H1 (cell line): ENCODE measurements around the gene CIPC. TPM values are rescaled to one million over a fixed set of nuclear protein-coding genes. Genes with fewer than 3 reads are reported as not detected.

Experiments used
- EGR1 ChIP-seq: IDR thresholded peaks from 2 replicates; pipeline ENCODE4 v1.6.1; 2011; ENCODE audit warnings: low read depth, low read length, borderline replicate concordance
- RBBP5 ChIP-seq: IDR thresholded peaks from 2 replicates; pipeline ENCODE4 v1.7.1; 2012; ENCODE audit warnings: low read depth, mild to moderate bottlenecking, inconsistent platforms, low read length, moderate library complexity, borderline replicate concordance
- SIN3A ChIP-seq, 2 experiments: IDR thresholded peaks in 1 of 2; conservative IDR thresholded peaks in 1 of 2; 2 replicates each; pipeline ENCODE4 v1.6.1; 2011 to 2012; ENCODE audit warnings: low read length in 2 of 2, improper control_type of control experiment in 1 of 2, low read depth in 1 of 2, mild to moderate bottlenecking in 1 of 2
- TEAD4 ChIP-seq: IDR thresholded peaks from 2 replicates; pipeline ENCODE4 v1.6.1; 2012; ENCODE audit warnings: low read depth, low read length, inconsistent platforms, mixed read lengths
- polyA plus RNA-seq, 7 experiments: library from polyadenylated mRNA; depleted of rRNA in 3 of 7; stranded (reverse) in 5 of 7; unstranded in 2 of 7; fragments of >200 nt in 5 of 7; fragments of 200-250 nt in 2 of 7; gene quantifications; 1 replicate in 5 of 7; 2 replicates in 1 of 7; 4 replicates in 1 of 7; pipeline versions ENCODE4 v1.2.1 to v1.2.3, GENCODE V29; 2011 to 2013; ENCODE audit warnings: missing spikeins in 2 of 7, mixed read lengths in 2 of 7
- total RNA-seq: library from RNA; stranded (reverse); fragmentation: NEBNext Ultra II Directional; extraction: Animal tissue kit (Norgen Biotek cat#: 25700); gene quantifications from 2 replicates; pipeline ENCODE4 v1.2.1, GENCODE V29; 2021
- TF ChIP-seq, protein P1 (sequence below): fragments of 300-600 bp; sonication (generic); IDR thresholded peaks from 2 replicates; pipeline ENCODE4 v1.7.1; 2012; ENCODE audit warnings: low read length, moderate library complexity, mild to moderate bottlenecking, inconsistent platforms; ENCODE audit not compliant: insufficient replicate concordance
- TF ChIP-seq, protein P2 (sequence below), 3 experiments: IDR thresholded peaks; 1 replicate in 2 of 3; 2 replicates in 1 of 3; pipeline versions ENCODE4 v1.5.1 to v1.6.1; 2011; ENCODE audit warnings: low read length in 3 of 3, mild to moderate bottlenecking in 3 of 3, inconsistent platforms in 2 of 3, low read depth in 1 of 3, moderate library complexity in 1 of 3; ENCODE audit not compliant: insufficient read depth in 1 of 3; ENCODE audit errors: control extremely low read depth in 1 of 3

The CIPC gene
- total and polyA plus RNA-seq, 2 of the 8 experiments (the other 6 are each of a cell fraction or from before 2014, with no cell fraction given), result 13.9 to 32.7 TPM

DNA sequence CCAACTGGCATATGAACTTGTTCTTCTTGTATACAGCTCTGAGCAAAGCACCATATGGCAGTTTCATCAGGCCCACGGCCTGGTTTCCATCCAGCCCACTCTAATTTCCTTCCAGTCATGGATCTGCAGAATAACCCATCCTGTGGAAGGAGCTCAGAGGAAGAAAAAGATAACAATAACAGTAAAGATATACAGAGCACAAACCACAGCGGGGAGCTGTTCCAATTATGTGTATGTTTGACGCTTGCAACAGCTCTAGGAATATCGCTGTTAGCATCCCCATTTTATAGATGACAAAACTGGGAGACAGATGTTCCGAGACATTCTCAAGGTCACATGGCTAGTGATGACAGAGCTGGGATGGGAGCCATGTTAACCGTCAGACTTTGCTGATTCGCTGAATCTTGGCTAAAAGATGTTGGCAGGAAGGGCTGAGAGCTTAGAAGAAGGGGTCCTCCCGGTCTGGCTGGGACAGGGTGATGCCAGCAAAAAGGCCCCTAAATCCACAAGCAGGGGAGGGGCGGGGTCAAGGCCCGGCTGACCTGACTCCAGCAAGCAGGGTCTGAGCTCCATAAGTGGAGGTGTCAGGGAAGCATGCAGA, 34.4 kb upstream of the CIPC start (continued):
- TF ChIP-seq, protein P1, sequence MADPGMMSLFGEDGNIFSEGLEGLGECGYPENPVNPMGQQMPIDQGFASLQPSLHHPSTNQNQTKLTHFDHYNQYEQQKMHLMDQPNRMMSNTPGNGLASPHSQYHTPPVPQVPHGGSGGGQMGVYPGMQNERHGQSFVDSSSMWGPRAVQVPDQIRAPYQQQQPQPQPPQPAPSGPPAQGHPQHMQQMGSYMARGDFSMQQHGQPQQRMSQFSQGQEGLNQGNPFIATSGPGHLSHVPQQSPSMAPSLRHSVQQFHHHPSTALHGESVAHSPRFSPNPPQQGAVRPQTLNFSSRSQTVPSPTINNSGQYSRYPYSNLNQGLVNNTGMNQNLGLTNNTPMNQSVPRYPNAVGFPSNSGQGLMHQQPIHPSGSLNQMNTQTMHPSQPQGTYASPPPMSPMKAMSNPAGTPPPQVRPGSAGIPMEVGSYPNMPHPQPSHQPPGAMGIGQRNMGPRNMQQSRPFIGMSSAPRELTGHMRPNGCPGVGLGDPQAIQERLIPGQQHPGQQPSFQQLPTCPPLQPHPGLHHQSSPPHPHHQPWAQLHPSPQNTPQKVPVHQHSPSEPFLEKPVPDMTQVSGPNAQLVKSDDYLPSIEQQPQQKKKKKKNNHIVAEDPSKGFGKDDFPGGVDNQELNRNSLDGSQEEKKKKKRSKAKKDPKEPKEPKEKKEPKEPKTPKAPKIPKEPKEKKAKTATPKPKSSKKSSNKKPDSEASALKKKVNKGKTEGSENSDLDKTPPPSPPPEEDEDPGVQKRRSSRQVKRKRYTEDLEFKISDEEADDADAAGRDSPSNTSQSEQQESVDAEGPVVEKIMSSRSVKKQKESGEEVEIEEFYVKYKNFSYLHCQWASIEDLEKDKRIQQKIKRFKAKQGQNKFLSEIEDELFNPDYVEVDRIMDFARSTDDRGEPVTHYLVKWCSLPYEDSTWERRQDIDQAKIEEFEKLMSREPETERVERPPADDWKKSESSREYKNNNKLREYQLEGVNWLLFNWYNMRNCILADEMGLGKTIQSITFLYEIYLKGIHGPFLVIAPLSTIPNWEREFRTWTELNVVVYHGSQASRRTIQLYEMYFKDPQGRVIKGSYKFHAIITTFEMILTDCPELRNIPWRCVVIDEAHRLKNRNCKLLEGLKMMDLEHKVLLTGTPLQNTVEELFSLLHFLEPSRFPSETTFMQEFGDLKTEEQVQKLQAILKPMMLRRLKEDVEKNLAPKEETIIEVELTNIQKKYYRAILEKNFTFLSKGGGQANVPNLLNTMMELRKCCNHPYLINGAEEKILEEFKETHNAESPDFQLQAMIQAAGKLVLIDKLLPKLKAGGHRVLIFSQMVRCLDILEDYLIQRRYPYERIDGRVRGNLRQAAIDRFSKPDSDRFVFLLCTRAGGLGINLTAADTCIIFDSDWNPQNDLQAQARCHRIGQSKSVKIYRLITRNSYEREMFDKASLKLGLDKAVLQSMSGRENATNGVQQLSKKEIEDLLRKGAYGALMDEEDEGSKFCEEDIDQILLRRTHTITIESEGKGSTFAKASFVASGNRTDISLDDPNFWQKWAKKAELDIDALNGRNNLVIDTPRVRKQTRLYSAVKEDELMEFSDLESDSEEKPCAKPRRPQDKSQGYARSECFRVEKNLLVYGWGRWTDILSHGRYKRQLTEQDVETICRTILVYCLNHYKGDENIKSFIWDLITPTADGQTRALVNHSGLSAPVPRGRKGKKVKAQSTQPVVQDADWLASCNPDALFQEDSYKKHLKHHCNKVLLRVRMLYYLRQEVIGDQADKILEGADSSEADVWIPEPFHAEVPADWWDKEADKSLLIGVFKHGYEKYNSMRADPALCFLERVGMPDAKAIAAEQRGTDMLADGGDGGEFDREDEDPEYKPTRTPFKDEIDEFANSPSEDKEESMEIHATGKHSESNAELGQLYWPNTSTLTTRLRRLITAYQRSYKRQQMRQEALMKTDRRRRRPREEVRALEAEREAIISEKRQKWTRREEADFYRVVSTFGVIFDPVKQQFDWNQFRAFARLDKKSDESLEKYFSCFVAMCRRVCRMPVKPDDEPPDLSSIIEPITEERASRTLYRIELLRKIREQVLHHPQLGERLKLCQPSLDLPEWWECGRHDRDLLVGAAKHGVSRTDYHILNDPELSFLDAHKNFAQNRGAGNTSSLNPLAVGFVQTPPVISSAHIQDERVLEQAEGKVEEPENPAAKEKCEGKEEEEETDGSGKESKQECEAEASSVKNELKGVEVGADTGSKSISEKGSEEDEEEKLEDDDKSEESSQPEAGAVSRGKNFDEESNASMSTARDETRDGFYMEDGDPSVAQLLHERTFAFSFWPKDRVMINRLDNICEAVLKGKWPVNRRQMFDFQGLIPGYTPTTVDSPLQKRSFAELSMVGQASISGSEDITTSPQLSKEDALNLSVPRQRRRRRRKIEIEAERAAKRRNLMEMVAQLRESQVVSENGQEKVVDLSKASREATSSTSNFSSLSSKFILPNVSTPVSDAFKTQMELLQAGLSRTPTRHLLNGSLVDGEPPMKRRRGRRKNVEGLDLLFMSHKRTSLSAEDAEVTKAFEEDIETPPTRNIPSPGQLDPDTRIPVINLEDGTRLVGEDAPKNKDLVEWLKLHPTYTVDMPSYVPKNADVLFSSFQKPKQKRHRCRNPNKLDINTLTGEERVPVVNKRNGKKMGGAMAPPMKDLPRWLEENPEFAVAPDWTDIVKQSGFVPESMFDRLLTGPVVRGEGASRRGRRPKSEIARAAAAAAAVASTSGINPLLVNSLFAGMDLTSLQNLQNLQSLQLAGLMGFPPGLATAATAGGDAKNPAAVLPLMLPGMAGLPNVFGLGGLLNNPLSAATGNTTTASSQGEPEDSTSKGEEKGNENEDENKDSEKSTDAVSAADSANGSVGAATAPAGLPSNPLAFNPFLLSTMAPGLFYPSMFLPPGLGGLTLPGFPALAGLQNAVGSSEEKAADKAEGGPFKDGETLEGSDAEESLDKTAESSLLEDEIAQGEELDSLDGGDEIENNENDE, result no peak
- TF ChIP-seq, protein P2, sequence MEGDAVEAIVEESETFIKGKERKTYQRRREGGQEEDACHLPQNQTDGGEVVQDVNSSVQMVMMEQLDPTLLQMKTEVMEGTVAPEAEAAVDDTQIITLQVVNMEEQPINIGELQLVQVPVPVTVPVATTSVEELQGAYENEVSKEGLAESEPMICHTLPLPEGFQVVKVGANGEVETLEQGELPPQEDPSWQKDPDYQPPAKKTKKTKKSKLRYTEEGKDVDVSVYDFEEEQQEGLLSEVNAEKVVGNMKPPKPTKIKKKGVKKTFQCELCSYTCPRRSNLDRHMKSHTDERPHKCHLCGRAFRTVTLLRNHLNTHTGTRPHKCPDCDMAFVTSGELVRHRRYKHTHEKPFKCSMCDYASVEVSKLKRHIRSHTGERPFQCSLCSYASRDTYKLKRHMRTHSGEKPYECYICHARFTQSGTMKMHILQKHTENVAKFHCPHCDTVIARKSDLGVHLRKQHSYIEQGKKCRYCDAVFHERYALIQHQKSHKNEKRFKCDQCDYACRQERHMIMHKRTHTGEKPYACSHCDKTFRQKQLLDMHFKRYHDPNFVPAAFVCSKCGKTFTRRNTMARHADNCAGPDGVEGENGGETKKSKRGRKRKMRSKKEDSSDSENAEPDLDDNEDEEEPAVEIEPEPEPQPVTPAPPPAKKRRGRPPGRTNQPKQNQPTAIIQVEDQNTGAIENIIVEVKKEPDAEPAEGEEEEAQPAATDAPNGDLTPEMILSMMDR (IDR thresholded peaks at IDR 0.05; ENCODE audit: control extremely low read depth in 1 of 3, insufficient read depth in 1 of 3, low read depth in 1 of 3, low read length in 3 of 3), result no peak
- no peak for TF ChIP-seq SIN3A (conservative IDR thresholded peaks at IDR 0.05 in 1 of 2, IDR thresholded peaks at IDR 0.05 in 1 of 2; ENCODE audit: low read depth in 1 of 2, low read length in 2 of 2)
- TF ChIP-seq RBBP5, result no peak
- TF ChIP-seq TEAD4, result no peak
- no peak for TF ChIP-seq EGR1
